D721Med (cell line): Measurements from ENCODE around the gene RRP12.

Source experiments
- DNase-seq: peaks from one replicate; pipeline ENCODE4 v3.0.0; 2011; ENCODE audit warnings: low spot score; ENCODE audit not compliant: insufficient read length
- FAIRE-seq: peaks from 2 replicates; lab custom pipeline; 2011; peaks lifted over from hg19 to GRCh38; lab: Jason Lieb, UNC
- TF ChIP-seq, protein P1 (sequence below): IDR thresholded peaks from 2 replicates; pipeline ENCODE4 v1.5.1; 2012; ENCODE audit warnings: mild to moderate bottlenecking, control low read depth; ENCODE audit not compliant: insufficient read depth; ENCODE audit errors: missing control alignments

Gene RRP12

GRCh38 chr10:97393034-97393573, 8.0 kb downstream of the RRP12 start:
- no peak for FAIRE-seq
- DNase-seq = no peak
- TF ChIP-seq, protein P1, sequence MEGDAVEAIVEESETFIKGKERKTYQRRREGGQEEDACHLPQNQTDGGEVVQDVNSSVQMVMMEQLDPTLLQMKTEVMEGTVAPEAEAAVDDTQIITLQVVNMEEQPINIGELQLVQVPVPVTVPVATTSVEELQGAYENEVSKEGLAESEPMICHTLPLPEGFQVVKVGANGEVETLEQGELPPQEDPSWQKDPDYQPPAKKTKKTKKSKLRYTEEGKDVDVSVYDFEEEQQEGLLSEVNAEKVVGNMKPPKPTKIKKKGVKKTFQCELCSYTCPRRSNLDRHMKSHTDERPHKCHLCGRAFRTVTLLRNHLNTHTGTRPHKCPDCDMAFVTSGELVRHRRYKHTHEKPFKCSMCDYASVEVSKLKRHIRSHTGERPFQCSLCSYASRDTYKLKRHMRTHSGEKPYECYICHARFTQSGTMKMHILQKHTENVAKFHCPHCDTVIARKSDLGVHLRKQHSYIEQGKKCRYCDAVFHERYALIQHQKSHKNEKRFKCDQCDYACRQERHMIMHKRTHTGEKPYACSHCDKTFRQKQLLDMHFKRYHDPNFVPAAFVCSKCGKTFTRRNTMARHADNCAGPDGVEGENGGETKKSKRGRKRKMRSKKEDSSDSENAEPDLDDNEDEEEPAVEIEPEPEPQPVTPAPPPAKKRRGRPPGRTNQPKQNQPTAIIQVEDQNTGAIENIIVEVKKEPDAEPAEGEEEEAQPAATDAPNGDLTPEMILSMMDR = no peak

GRCh38 chr10:97390091-97390490, 11.0 kb downstream of the RRP12 start:
- TF ChIP-seq, protein P1 = no peak
- no peak for DNase-seq
- FAIRE-seq = no peak

DNA sequence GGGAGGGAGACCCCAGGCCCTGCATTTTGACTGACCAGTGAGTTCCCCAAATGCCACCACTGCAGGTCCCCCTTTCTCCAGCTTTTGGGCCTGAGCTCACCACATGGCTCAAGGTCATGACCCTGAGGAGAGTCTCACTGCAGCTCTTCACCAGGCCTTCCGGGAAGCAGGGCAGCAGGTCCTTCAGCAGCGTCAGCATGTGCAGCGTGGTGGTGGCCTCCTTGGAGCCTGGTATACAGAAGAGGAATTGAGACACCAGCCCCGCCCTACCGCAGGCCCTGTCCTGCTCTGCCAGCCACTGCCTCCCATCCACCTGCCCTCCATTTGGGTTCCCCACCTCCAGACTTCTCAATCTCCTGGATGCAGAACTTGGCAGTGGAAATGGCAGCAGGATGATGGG, 13.0 kb downstream of the RRP12 start:
- FAIRE-seq (no peak), DNase-seq (no peak)
- TF ChIP-seq, protein P1 = no peak

DNA sequence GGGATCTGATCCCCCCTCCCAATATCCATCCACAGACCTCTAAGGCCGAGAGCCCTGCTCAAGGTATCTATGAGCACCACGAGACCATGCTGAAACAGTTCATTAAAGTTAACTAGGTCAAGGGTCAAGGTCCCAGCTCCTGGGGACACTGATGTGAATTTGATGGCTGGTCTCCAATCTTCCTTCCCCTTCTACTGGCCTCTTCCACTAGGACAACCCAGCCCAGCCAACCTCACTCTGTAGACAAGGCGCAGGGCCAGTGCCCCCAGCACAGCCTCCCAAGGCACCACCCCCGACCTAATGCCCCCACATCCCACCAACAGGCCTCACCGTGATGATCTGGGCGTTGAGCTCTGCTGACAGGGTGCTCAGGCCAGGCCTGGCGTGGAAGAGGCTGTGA, 15.6 kb downstream of the RRP12 start:
- TF ChIP-seq, protein P1 = no peak
- FAIRE-seq = no peak
- DNase-seq = no peak

- FAIRE-seq (no peak), DNase-seq (no peak)
- TF ChIP-seq, protein P1 = no peak
These were observed 16.5 kb downstream of the RRP12 start for GRCh38 chr10:97384641-97385040.

DNA sequence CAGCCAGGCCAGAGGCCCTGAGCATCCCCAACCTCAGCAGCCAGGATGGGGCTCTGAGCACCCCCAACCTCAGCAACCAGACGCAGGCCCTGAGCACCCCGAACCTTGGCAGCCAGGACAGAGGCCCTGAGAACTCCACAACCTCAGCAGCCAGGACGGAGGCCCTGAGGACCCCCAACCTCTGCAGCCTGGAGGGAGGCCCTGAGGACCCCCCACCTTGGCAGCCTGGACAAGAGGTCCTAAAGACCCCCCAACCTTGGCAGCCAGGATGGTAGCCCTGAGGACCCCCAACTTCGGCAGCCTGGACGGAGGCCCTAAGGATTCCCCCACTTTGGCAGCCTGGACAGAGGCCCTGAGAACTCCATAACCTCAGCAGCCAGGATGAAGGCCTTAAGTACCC, 17.0 kb downstream of the RRP12 start:
- no peak for FAIRE-seq
- DNase-seq = no peak

DNA sequence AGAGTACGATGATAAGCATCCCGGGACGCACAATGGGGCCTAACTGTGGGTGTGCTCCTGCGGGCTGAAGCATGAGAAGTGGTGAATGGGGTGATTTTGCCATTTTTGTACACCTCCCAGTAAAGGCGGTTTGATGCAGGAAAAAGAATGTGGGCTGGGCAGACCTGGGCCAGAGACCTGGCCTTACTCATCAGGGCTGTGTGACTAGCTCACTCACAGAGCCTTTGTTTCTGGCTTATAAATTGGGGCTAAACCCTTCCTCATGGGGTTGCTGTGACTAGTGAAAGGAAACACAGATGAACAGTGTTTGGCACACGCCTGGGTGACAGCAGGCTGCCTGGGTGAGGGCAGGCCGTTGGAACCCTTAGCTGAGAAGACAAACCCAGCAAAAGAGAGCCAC, 18.0 kb downstream of the RRP12 start:
- no peak for DNase-seq
- FAIRE-seq = no peak
- TF ChIP-seq, protein P1 = no peak

More for the DNA sequence above, 17.0 kb downstream of the RRP12 start:
- TF ChIP-seq, protein P1 = no peak
